IMR-90 (cell line): ENCODE data around the gene RERE. TPM values are rescaled to one million over a fixed set of nuclear protein-coding genes. Genes with fewer than 3 reads are reported as not detected.

Experiments
- ATAC-seq: fragments of 200-7000 bp; cut with Tn5 transposase; 2 replicates; pipeline ENCODE4 v1.9.1; 2020; ENCODE audit warnings: low read depth, mild to moderate bottlenecking, moderate library complexity
- BruUV-seq: library from RNA; stranded (reverse); fragments of 400-500 nt; replicated peaks from 2 replicates; lab custom pipeline; 2021; lab: Mats Ljungman, UMichigan
- CTCF ChIA-PET: fragments of 300-600 bp; formaldehyde crosslinking; extraction: SDS; loops from one replicate; lab custom pipeline; 2021; ENCODE audit warnings: antibody characterized with exemption; lab: Yijun Ruan, JAX
- POLR2A ChIA-PET: fragments of 300-600 bp; sonication (Branson Sonifier 250); formaldehyde crosslinking; loops from one replicate; lab custom pipeline; 2022; ENCODE audit warnings: antibody characterized with exemption; ENCODE audit not compliant: unreplicated experiment; lab: Charles Lee
- DNase-seq: peaks from one replicate; pipeline ENCODE4 v3.0.0; 2013
- H2AFZ ChIP-seq: replicated peaks from 2 replicates; pipeline ENCODE3; 2013; ENCODE audit warnings: low read length, mild to moderate bottlenecking; ENCODE audit not compliant: poor library complexity
- H2AK5ac ChIP-seq: 2 replicates; pipeline ENCODE4 v1.6.1; 2013; ENCODE audit warnings: low read depth, low read length, inconsistent platforms
- H2AK9ac ChIP-seq: replicated peaks from 2 replicates; pipeline ENCODE3; 2013; ENCODE audit warnings: mild to moderate bottlenecking, low read depth, low read length, moderate library complexity; ENCODE audit not compliant: poor library complexity
- H2BK120ac ChIP-seq: 2 replicates; pipeline ENCODE4 v1.6.1; 2013; ENCODE audit warnings: low read depth, low read length, inconsistent platforms
- H2BK15ac ChIP-seq: 3 replicates; pipeline ENCODE4 v1.6.1; 2013; ENCODE audit warnings: low read depth, low read length, inconsistent platforms
- H2BK20ac ChIP-seq: 2 replicates; pipeline ENCODE4 v1.6.1; 2013; ENCODE audit warnings: low read depth, mild to moderate bottlenecking, inconsistent platforms, low read length, moderate library complexity
- H2BK5ac ChIP-seq: 2 replicates; pipeline ENCODE4 v1.6.1; 2013; ENCODE audit warnings: mild to moderate bottlenecking, low read depth, low read length, inconsistent platforms; ENCODE audit not compliant: poor library complexity, severe bottlenecking
- H3K14ac ChIP-seq: replicated peaks from 2 replicates; pipeline ENCODE4 v1.6.1; 2013; ENCODE audit warnings: low read depth, low read length, inconsistent platforms
- H3K18ac ChIP-seq: 2 replicates; pipeline ENCODE4 v1.6.1; 2013; ENCODE audit warnings: low read depth, low read length, control low read depth
- H3K23ac ChIP-seq: 2 replicates; pipeline ENCODE4 v1.6.1; 2013; ENCODE audit warnings: low read depth, low read length, inconsistent platforms
- H3K27ac ChIP-seq: 2 replicates; pipeline ENCODE4 v1.5.1; 2013; ENCODE audit warnings: mild to moderate bottlenecking, control low read depth, low read length; ENCODE audit not compliant: insufficient read depth
- H3K27me3 ChIP-seq: 2 replicates; pipeline ENCODE4 v1.6.1; 2013; ENCODE audit warnings: low read length; ENCODE audit not compliant: control insufficient read depth, insufficient read depth
- H3K36me3 ChIP-seq: 2 replicates; pipeline ENCODE4 v1.6.1; 2013; ENCODE audit warnings: low read length, mixed read lengths; ENCODE audit not compliant: control insufficient read depth, insufficient read depth
- H3K4ac ChIP-seq: 2 replicates; pipeline ENCODE4 v1.6.1; 2013; ENCODE audit warnings: low read depth, low read length, inconsistent platforms
- H3K4me1 ChIP-seq: 2 replicates; pipeline ENCODE4 v1.6.1; 2013; ENCODE audit warnings: low read length, mixed read lengths; ENCODE audit not compliant: control insufficient read depth, insufficient read depth
- H3K4me2 ChIP-seq: 2 replicates; pipeline ENCODE4 v1.6.1; 2013; ENCODE audit warnings: low read depth, mild to moderate bottlenecking, control low read depth, low read length, moderate library complexity
- H3K4me3 ChIP-seq: 2 replicates; pipeline ENCODE4 v1.5.1; 2013; ENCODE audit warnings: low read depth, mild to moderate bottlenecking, control low read depth, low read length, moderate library complexity; ENCODE audit not compliant: insufficient read depth
- H3K56ac ChIP-seq: 2 replicates; pipeline ENCODE4 v1.6.1; 2013; ENCODE audit warnings: low read length, inconsistent platforms; ENCODE audit not compliant: insufficient read depth; ENCODE audit errors: extremely low read depth
- H3K79me1 ChIP-seq, 2 experiments: 2 replicates each; pipeline ENCODE4 v1.6.1; 2013; ENCODE audit warnings: low read length in 2 of 2, inconsistent platforms in 1 of 2, low read depth in 1 of 2
- H3K9ac ChIP-seq: 2 replicates; pipeline ENCODE4 v1.6.1; 2013; ENCODE audit warnings: low read depth, low read length, control low read depth
- H3K9me1 ChIP-seq: 2 replicates; pipeline ENCODE4 v1.6.1; 2013; ENCODE audit warnings: low read length, inconsistent platforms; ENCODE audit not compliant: insufficient read depth
- H3K9me3 ChIP-seq: 2 replicates; pipeline ENCODE4 v1.6.1; 2013; ENCODE audit warnings: low read length; ENCODE audit not compliant: control insufficient read depth, insufficient read depth
- H4K20me1 ChIP-seq: 2 replicates; pipeline ENCODE4 v1.6.1; 2013; ENCODE audit warnings: low read length, inconsistent platforms; ENCODE audit not compliant: insufficient read depth
- H4K5ac ChIP-seq: 2 replicates; pipeline ENCODE4 v1.6.1; 2013; ENCODE audit warnings: mild to moderate bottlenecking, low read depth, low read length, control low read depth
- H4K8ac ChIP-seq, 2 experiments: 2 replicates each; pipeline ENCODE4 v1.6.1; 2013; ENCODE audit warnings: low read depth in 2 of 2, low read length in 2 of 2, control low read depth in 1 of 2, inconsistent platforms in 1 of 2
- H4K91ac ChIP-seq: 2 replicates; pipeline ENCODE4 v1.6.1; 2013; ENCODE audit warnings: low read depth, low read length, inconsistent platforms; ENCODE audit not compliant: insufficient read depth
- CEBPB ChIP-seq: IDR thresholded peaks from 2 replicates; pipeline ENCODE4 v1.6.1; 2012; ENCODE audit warnings: low read depth, low read length, improper control_type of control experiment
- WGBS, 2 experiments: methylation state at CpG; one replicate each; pipeline versions ENCODE4 v1.1.5 to v1.1.7; 2013; ENCODE audit warnings: missing lambda C conversion rate in 2 of 2; ENCODE audit not compliant: insufficient read length in 1 of 2; ENCODE audit errors: extremely low coverage in 2 of 2; 5-methylcytosine and 5-hydroxymethylcytosine counted together
- dilution Hi-C: fragments of 300-500 bp; cut with HindIII; formaldehyde crosslinking; loops from one replicate; pipeline ENCODE4 v1.14.3; 2018; ENCODE audit warnings: low sequenced_read_pairs; ENCODE audit not compliant: unreplicated experiment
- in situ Hi-C: fragments of 300-500 bp; cut with MboI; formaldehyde crosslinking; loops from 3 replicates; pipeline ENCODE4 v1.14.3; 2019; ENCODE audit warnings: low sequenced_read_pairs, inconsistent platforms, mixed read lengths
- intact Hi-C: fragments of 100-400 bp; cut with micrococcal nuclease; formaldehyde crosslinking; loops from 2 replicates; pipeline ENCODE4 v1.10.0; 2022
- polyA plus RNA-seq, 3 experiments: library from polyadenylated mRNA; depleted of rRNA; stranded (reverse); fragments of >200 nt; gene quantifications; 2 replicates each; pipeline ENCODE4 v1.2.3, GENCODE V29; 2012; ENCODE audit warnings: low replicate concordance in 1 of 3
- total RNA-seq: library from RNA; depleted of rRNA; stranded (reverse); fragments of >200 nt; gene quantifications from 2 replicates; pipeline ENCODE4 v1.2.3, GENCODE V29; 2012
- TF ChIP-seq, protein P1 (sequence below): fragments of 150-350 bp; IDR thresholded peaks from 2 replicates; pipeline ENCODE4 v1.6.1; 2016; ENCODE audit warnings: low read depth, mild to moderate bottlenecking, low read length, moderate library complexity, borderline replicate concordance

Gene RERE
- total and polyA plus RNA-seq, 2 of the 4 experiments (the other 2 are of a cell fraction): 11.5 to 25.1 TPM

DNA sequence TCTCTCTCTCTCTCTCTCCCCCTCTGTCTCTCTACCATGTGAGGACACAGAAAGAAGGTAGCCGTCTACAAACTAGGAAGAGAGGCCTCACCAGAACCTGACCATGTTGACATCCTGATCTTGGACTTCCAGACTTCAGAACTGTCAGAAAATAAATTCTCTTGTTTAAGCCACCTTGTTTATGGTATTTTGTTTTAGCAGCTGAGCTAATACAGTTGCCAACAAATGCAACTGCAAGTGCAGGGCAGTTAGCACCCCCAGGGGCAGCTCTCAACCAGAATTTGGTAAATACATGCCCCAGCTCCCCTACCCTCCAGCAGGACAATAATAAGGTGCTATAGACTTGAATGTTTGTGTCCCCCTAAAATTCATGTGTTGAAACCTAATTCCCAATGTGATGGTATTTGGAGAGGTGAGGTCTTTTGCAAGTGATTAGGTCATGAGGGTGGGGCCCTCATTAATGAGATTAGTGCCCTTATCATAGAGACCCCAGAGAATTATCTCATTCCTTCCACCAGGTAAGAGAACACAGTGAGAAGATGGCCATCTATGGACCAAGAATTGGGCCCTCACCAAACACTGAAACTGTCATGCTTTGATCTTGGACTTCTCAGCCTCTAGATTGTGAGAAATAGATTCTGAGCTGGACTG lies 506.2 kb downstream of the RERE start:
- BruUV-seq: no TSS peak
- peaks cover 2% of the 10 kb centered on the region; the same call in 1 of the 2 replicates for H3K9me3 ChIP-seq

More for the DNA sequence above, 506.2 kb downstream of the RERE start:
- Histone ChIP-seq H2BK20ac (0 out of 2 replicates have a peak overlapping the region, but pooled peaks have one; percentile 14), H3K9ac (no peak overlapping the region), H3K18ac (0 out of 2 replicates have a peak overlapping the region, but pooled peaks have one; percentile 45), H4K20me1 (no peaks in the 10 kb centered on the region), H3K4me2 (no peak overlapping the region), H4K8ac (no peak overlapping the region), H3K14ac (no peak overlapping the region), H3K36me3 (no peaks in the 10 kb centered on the region), H3K56ac (no peak overlapping the region), H4K91ac (no peak overlapping the region), H2BK5ac (no peak overlapping the region), H3K79me1 (no peaks in the 10 kb centered on the region), H2BK15ac (peak overlapping the region; percentile 67), H3K9me1 (no peaks in the 10 kb centered on the region; the same call in 1 of the 2 replicates), H2AK9ac (no peak overlapping the region), H3K4me3 (no peak overlapping the region), H4K5ac (no peak overlapping the region), H2AFZ (no peak overlapping the region), H2AK5ac (no peak overlapping the region), H3K4me1 (peaks cover 3% of the 10 kb centered on the region; the same call in 1 of the 2 replicates), H3K4ac (no peak overlapping the region), H3K27me3 (no peaks in the 10 kb centered on the region), H3K23ac (no peak overlapping the region), H2BK120ac (no peak overlapping the region), H3K27ac (no peak overlapping the region)
- POLR2A ChIA-PET: interaction anchor here (0.6 kb wide), 1 partner anchor 233 kb away, joined by 3 read pairs; no protein-coding TSS in a partner anchor
- WGBS, 2 experiments: no CpG with 5 or more reads among the region's 1 CpG
- DNase-seq (no peak), ATAC-seq (no peak)
- TF ChIP-seq, protein P1, sequence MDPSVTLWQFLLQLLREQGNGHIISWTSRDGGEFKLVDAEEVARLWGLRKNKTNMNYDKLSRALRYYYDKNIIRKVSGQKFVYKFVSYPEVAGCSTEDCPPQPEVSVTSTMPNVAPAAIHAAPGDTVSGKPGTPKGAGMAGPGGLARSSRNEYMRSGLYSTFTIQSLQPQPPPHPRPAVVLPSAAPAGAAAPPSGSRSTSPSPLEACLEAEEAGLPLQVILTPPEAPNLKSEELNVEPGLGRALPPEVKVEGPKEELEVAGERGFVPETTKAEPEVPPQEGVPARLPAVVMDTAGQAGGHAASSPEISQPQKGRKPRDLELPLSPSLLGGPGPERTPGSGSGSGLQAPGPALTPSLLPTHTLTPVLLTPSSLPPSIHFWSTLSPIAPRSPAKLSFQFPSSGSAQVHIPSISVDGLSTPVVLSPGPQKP: no peak
- no peak for TF ChIP-seq CEBPB
- dilution Hi-C loops: loop anchor here (25.0 kb wide), 1 partner anchor 299 kb away; no protein-coding TSS in a partner anchor
- CTCF ChIA-PET: interaction anchor here (0.6 to 0.9 kb wide), 3 partner anchors 64 to 296 kb away, joined by 3 read pairs; no protein-coding TSS in a partner anchor
- intact Hi-C loops: loop anchor here (5.0 to 10.0 kb wide), 2 partner anchors 214 to 646 kb away; no protein-coding TSS in a partner anchor
- in situ Hi-C loops: loop anchor here (5.0 to 25.0 kb wide), 3 partner anchors 294 to 649 kb away; no protein-coding TSS in a partner anchor
